Loucy (cell line): ENCODE measurements around the gene ZNF664.

Experiments used
- H2AFZ ChIP-seq: fragments of 200-600 bp; sonication (generic); 2 replicates; pipeline ENCODE4 v1.6.0; 2016; ENCODE audit warnings: antibody characterized with exemption, mild to moderate bottlenecking, low read length, moderate library complexity
- H3F3A ChIP-seq: fragments of 200-600 bp; 2 replicates; pipeline ENCODE4 v1.6.0; 2016; ENCODE audit warnings: antibody characterized with exemption, low read depth, mild to moderate bottlenecking
- H3K27me3 ChIP-seq: fragments of 200-600 bp; sonication (generic); 2 replicates; pipeline ENCODE4 v1.6.1; 2014; ENCODE audit warnings: low read length, mild to moderate bottlenecking; ENCODE audit not compliant: insufficient read depth, poor library complexity, severe bottlenecking
- H3K36me3 ChIP-seq: fragments of 200-600 bp; sonication (generic); 2 replicates; pipeline ENCODE4 v1.6.1; 2016; ENCODE audit warnings: low read length; ENCODE audit not compliant: insufficient read depth
- H3K4me1 ChIP-seq: fragments of 200-600 bp; sonication (generic); 2 replicates; pipeline ENCODE4 v1.5.1; 2014; ENCODE audit warnings: low read length, mild to moderate bottlenecking; ENCODE audit not compliant: insufficient read depth, poor library complexity, severe bottlenecking
- H3K4me2 ChIP-seq: fragments of 200-600 bp; sonication (generic); 2 replicates; pipeline ENCODE4 v1.6.0; 2014; ENCODE audit warnings: antibody characterized with exemption, low read length, low read depth, mild to moderate bottlenecking; ENCODE audit not compliant: poor library complexity, severe bottlenecking
- H3K4me3 ChIP-seq: fragments of 200-600 bp; sonication (generic); 2 replicates; pipeline ENCODE4 v1.5.1; 2014; ENCODE audit warnings: low read length, mild to moderate bottlenecking, mixed read lengths; ENCODE audit not compliant: poor library complexity, severe bottlenecking
- H3K79me2 ChIP-seq: fragments of 200-600 bp; sonication (generic); 2 replicates; pipeline ENCODE4 v1.6.1; 2014; ENCODE audit warnings: low read length; ENCODE audit not compliant: insufficient read depth
- H3K9ac ChIP-seq: fragments of 200-600 bp; sonication (generic); 2 replicates; pipeline ENCODE4 v1.6.0; 2014; ENCODE audit warnings: mild to moderate bottlenecking, low read depth, low read length, moderate library complexity; ENCODE audit not compliant: poor library complexity, severe bottlenecking
- H3K9me2 ChIP-seq: fragments of 200-600 bp; sonication (generic); replicated peaks from 2 replicates; pipeline ENCODE4 v1.6.1; 2016; ENCODE audit warnings: low read depth, low read length, mixed read lengths
- H3K9me3 ChIP-seq: fragments of 200-600 bp; sonication (generic); 2 replicates; pipeline ENCODE4 v1.6.1; 2014; ENCODE audit warnings: mild to moderate bottlenecking, antibody characterized with exemption, low read length, low read depth; ENCODE audit not compliant: insufficient read depth
- H4K20me1 ChIP-seq: fragments of 200-600 bp; sonication (generic); 2 replicates; pipeline ENCODE4 v1.6.0; 2014; ENCODE audit warnings: antibody characterized with exemption, low read length, mild to moderate bottlenecking; ENCODE audit not compliant: insufficient read depth, poor library complexity, severe bottlenecking
- EZH2phosphoT487 ChIP-seq: fragments of 200-600 bp; IDR thresholded peaks from 2 replicates; pipeline ENCODE4 v1.6.1; 2018; ENCODE audit warnings: antibody characterized with exemption, mild to moderate bottlenecking, moderate library complexity, borderline replicate concordance
- TF ChIP-seq, protein P1 (sequence below): fragments of 200-600 bp; sonication (generic); conservative IDR thresholded peaks from 2 replicates; pipeline ENCODE4 v1.5.1; 2014; ENCODE audit warnings: mild to moderate bottlenecking, antibody characterized with exemption, low read length

Gene ZNF664

DNA sequence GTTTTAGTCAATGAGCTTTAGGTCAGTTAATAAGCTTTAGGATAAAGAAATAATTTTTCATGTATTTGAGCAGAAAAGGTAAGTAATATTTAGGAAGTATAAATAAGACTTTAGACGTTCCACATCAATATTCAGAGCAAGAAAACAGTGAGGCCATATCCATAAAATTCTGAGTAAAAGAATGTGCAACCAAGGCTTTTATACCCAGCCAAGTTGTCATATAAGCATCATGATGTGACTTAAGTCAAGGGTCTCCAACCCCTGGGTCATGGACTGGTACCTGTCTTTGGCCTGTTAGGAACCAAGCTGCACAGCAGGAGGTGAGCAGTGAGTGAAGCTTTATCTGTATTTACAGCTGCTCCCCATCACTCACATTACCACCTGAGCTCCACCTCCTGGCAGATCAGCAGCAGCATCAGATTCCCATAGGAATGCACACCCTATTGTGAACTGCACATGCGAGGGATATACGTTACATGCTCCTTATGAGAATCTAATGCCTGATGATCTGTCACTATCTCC is 74.1 kb downstream of the ZNF664 start:
- Histone ChIP-seq H3K4me3 (no peak overlapping the region), H3K9me2 (no peaks in the 10 kb centered on the region), H4K20me1 (no peaks in the 10 kb centered on the region), H2AFZ (no peak overlapping the region), H3K4me1 (peaks cover 18% of the 10 kb centered on the region), H3K9ac (no peak overlapping the region), H3K36me3 (no peaks in the 10 kb centered on the region), H3K9me3 (peaks cover 5% of the 10 kb centered on the region; the same call in 1 of the 2 replicates), H3K27me3 (no peaks in the 10 kb centered on the region), H3K79me2 (no peaks in the 10 kb centered on the region), H3F3A (no peaks in the 10 kb centered on the region), H3K4me2 (no peak overlapping the region)
- no peak for TF ChIP-seq EZH2phosphoT487
- TF ChIP-seq, protein P1, sequence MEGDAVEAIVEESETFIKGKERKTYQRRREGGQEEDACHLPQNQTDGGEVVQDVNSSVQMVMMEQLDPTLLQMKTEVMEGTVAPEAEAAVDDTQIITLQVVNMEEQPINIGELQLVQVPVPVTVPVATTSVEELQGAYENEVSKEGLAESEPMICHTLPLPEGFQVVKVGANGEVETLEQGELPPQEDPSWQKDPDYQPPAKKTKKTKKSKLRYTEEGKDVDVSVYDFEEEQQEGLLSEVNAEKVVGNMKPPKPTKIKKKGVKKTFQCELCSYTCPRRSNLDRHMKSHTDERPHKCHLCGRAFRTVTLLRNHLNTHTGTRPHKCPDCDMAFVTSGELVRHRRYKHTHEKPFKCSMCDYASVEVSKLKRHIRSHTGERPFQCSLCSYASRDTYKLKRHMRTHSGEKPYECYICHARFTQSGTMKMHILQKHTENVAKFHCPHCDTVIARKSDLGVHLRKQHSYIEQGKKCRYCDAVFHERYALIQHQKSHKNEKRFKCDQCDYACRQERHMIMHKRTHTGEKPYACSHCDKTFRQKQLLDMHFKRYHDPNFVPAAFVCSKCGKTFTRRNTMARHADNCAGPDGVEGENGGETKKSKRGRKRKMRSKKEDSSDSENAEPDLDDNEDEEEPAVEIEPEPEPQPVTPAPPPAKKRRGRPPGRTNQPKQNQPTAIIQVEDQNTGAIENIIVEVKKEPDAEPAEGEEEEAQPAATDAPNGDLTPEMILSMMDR, result no peak

DNA sequence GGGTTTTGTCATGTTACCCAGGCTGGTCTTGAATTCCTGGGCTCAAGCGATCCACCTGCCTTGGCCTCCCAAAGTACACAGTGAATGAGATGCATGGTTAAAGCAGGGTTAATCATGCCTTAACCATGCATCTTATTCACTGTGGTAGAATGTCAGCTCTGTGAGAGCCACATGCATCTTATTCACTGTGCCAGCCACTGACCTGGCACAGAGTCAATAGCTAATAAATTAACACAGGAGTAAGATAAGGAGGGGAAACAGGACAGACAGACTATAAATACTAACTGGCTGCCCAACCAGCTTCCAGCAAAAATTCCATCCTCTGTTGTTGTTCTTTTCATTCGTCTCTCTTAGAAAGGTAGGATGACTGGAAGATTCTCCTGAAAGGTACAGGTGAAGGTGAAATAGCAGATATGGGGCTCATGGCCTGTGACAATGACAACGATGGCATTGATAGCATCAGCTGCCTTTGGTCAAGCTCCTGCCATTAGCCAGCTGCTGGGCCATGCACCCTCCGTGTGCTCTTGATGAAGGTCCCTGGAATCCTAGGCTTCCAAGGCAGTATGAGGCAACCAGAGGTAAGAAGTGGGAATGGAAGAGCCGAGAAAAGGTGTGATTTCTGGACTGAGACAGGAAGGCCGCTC is 76.6 kb downstream of the ZNF664 start:
- Histone ChIP-seq H4K20me1 (no peaks in the 10 kb centered on the region), H3K4me3 (no peak overlapping the region), H3K79me2 (no peaks in the 10 kb centered on the region), H3K9me2 (no peaks in the 10 kb centered on the region), H3K9me3 (peaks cover 5% of the 10 kb centered on the region; the same call in 1 of the 2 replicates), H3K4me1 (peaks cover 11% of the 10 kb centered on the region), H3K36me3 (no peaks in the 10 kb centered on the region), H3K27me3 (no peaks in the 10 kb centered on the region), H3K9ac (no peak overlapping the region), H3F3A (no peaks in the 10 kb centered on the region), H3K4me2 (no peak overlapping the region), H2AFZ (no peak overlapping the region)
- TF ChIP-seq EZH2phosphoT487, result no peak
- TF ChIP-seq, protein P1, result no peak

GRCh38 chr12:124053851-124054250 is 80.8 kb downstream of the ZNF664 start:
- no peaks in the 10 kb centered on the region for H3K36me3 ChIP-seq
- no peaks in the 10 kb centered on the region for H3F3A ChIP-seq
- no peaks in the 10 kb centered on the region for H3K4me1 ChIP-seq
- TF ChIP-seq EZH2phosphoT487, result no peak
- TF ChIP-seq, protein P1, result peak; percentile 60
- no peaks in the 10 kb centered on the region for H3K79me2 ChIP-seq
- no peaks in the 10 kb centered on the region for H3K27me3 ChIP-seq
- H3K9me2 ChIP-seq, result no peaks in the 10 kb centered on the region
- H4K20me1 ChIP-seq, result no peaks in the 10 kb centered on the region
- H3K4me3 ChIP-seq, result no peak overlapping the region
- no peaks in the 10 kb centered on the region for H3K9me3 ChIP-seq
- H2AFZ ChIP-seq, result no peak overlapping the region
- no peak overlapping the region for H3K4me2 ChIP-seq
- H3K9ac ChIP-seq, result no peak overlapping the region
